Panc1 (cell line): ENCODE results near the gene BTD.
"Not testable (repeated sequence)": the region's sequence is repeated elsewhere in the genome, so short reads cannot be mapped to it uniquely, and the experiment has no call there.

ENCODE experiments used
- CTCF ChIP-seq: fragments of 450-650 bp; IDR thresholded peaks from 2 replicates; pipeline ENCODE4 v1.5.1; 2017; ENCODE audit warnings: mild to moderate bottlenecking
- POLR2AphosphoS5 ChIP-seq: IDR thresholded peaks from 2 replicates; pipeline ENCODE4 v1.6.1; 2012; ENCODE audit warnings: mild to moderate bottlenecking, low read depth, low read length, moderate library complexity
- REST ChIP-seq, 2 experiments: IDR thresholded peaks; 2 replicates each; pipeline ENCODE4 v1.6.1; 2011 to 2012; ENCODE audit warnings: low read depth in 2 of 2, control low read depth in 1 of 2, low read length in 1 of 2, mild to moderate bottlenecking in 1 of 2, moderate library complexity in 1 of 2; ENCODE audit not compliant: insufficient read depth in 1 of 2

GRCh38 chr3:15602816-15603215 is 1.3 kb downstream of the BTD start:
- not testable (repeated sequence) for TF ChIP-seq CTCF; POLR2AphosphoS5; REST (IDR thresholded peaks at IDR 0.05; ENCODE audit: insufficient read depth in 1 of 2, low read depth in 2 of 2, low read length in 1 of 2)
